Measurements from ENCODE around the gene NHLRC4. TPM values are rescaled to one million over a fixed set of nuclear protein-coding genes. Genes with fewer than 3 reads are reported as not detected.
"Not testable (repeated sequence)": the region's sequence is repeated elsewhere in the genome, so short reads cannot be mapped to it uniquely, and the experiment has no call there.

NHLRC4 gene
- polyA plus RNA-seq, 1 donor, result 4.7 TPM

DNA sequence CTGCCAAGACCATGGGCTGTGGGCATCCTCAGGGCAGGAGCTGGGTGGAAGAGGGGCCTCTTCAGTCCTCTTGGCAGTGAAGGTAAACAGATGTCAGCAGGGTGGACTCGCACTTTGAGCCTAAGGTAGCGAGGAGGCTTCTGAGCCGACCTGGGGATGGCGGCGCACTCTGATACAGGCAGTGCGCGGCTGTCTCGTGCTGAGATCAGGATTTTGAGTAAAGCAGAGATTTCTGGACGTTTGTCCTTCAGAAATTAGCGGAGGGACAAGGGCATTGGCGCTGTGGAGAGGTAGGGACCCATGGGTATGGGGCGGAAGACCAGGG is 29.9 kb downstream of the NHLRC4 start:
- DNase-seq, result no peak

- DNase-seq, result not testable (repeated sequence)
Measured at GRCh38 chr16:597655-598054, 30.9 kb downstream of the NHLRC4 start.

- no peak for DNase-seq
Measured at GRCh38 chr16:598823-599739, 32.3 kb downstream of the NHLRC4 start.

GRCh38 chr16:600781-601180 is 34.0 kb downstream of the NHLRC4 start:
- DNase-seq, result no peak

DNA sequence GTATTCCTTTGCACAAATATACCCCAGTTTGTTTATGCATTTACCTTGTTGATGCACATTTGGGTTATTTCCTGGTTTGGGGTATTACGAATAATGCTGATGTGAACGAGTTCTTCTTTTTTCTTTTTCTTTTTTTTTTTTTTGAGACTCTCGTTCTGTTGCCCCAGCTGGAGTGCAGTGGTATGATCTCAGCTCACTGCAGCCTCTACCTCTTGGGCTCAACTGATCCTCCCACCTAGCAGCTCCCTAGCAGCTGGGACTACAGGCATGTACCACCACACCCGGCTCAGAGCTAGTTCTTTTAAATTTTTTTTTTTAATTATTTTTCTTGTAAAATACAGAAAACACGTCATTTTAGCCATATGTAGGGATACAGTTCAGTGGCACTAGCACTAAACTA is 37.1 kb downstream of the NHLRC4 start:
- DNase-seq, result no peak

- no peak for DNase-seq
Measured at GRCh38 chr16:606656-607307, 40.0 kb downstream of the NHLRC4 start.

DNA sequence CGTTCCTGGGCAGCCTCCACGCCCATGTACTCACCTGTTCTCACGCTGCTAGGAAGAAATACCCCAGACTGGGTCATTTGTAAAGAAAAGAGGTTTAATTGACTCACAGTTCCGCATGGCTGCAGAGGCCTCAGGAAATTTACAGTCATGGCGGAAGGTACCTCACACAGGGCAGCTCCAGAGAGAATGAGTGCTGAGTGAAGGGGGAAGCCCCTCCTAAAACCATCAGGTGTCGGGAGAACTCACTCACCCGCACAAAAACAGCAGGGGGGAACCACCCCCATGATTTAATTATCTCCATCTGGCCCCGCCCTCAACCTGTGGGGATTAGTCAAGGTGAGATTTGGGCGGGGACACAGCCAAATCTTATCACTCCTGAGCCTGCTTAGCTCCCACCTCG is 41.2 kb downstream of the NHLRC4 start:
- DNase-seq, result no peak

GRCh38 chr16:609316-609715 is 42.5 kb downstream of the NHLRC4 start:
- DNase-seq, result no peak

GRCh38 chr16:609984-610383 is 43.2 kb downstream of the NHLRC4 start:
- no peak for DNase-seq

GRCh38 chr16:610513-611381 is 43.9 kb downstream of the NHLRC4 start:
- DNase-seq, result no peak

DNA sequence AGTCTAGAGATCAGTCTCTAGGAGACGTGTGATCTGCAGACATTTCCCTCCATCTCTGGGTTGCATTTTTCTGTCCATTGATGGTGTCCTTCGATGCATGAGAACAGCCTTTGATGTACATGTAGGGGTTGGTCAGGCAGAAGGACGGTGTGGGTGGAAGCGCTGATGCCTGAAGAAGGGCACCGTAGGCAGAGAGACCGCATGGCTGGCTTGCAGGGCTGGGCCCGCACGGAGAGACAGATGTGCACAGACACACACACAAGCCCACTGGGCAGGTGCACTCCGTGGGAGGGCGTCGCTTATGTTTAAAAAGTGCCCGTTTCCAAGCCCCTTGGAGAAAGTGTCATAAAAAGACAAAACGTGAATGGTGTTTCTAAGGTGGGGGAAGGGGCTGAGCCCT is 48.3 kb downstream of the NHLRC4 start:
- DNase-seq, result no peak

- DNase-seq, result no peak
Measured at GRCh38 chr16:616733-617586, 50.2 kb downstream of the NHLRC4 start.

GRCh38 chr16:617855-618254 is 51.0 kb downstream of the NHLRC4 start:
- DNase-seq, result no peak

Other genes with a start within 250 kb of the NHLRC4 start
- 14.7 TPM for gene AXIN1, start 214.3 kb upstream of the NHLRC4 start, polyA plus RNA-seq (ENCODE audit: insufficient read length)
- gene MRPL28, start 196.5 kb upstream of the NHLRC4 start, polyA plus RNA-seq (ENCODE audit: insufficient read length), result 52.8 TPM
- 56.1 TPM for gene PGAP6, start 185.0 kb upstream of the NHLRC4 start, polyA plus RNA-seq (ENCODE audit: insufficient read length)
- gene NME4, start 169.8 kb upstream of the NHLRC4 start, polyA plus RNA-seq (ENCODE audit: insufficient read length), result 106 TPM
- gene DECR2, start 165.1 kb upstream of the NHLRC4 start, polyA plus RNA-seq (ENCODE audit: insufficient read length), result 20.1 TPM
- gene RAB11FIP3, start 141.4 kb upstream of the NHLRC4 start, polyA plus RNA-seq (ENCODE audit: insufficient read length), result 127 TPM
- gene CAPN15, start 39.3 kb upstream of the NHLRC4 start, polyA plus RNA-seq (ENCODE audit: insufficient read length), result 23.8 TPM
- gene PRR35, start 6.6 kb upstream of the NHLRC4 start, polyA plus RNA-seq (ENCODE audit: insufficient read length), result 6.6 TPM
- gene PIGQ, start 3.0 kb downstream of the NHLRC4 start, polyA plus RNA-seq (ENCODE audit: insufficient read length), result 60.9 TPM
- 17.3 TPM for gene RAB40C, start 23.1 kb downstream of the NHLRC4 start, polyA plus RNA-seq (ENCODE audit: insufficient read length)
- 1.5 TPM for gene WFIKKN1, start 64.0 kb downstream of the NHLRC4 start, polyA plus RNA-seq (ENCODE audit: insufficient read length)
- gene METTL26, start 69.3 kb downstream of the NHLRC4 start, polyA plus RNA-seq (ENCODE audit: insufficient read length), result 38.0 TPM
- gene MCRIP2, start 74.8 kb downstream of the NHLRC4 start, polyA plus RNA-seq (ENCODE audit: insufficient read length), result 15.5 TPM
- gene WDR90, start 82.4 kb downstream of the NHLRC4 start, polyA plus RNA-seq (ENCODE audit: insufficient read length), result 42.2 TPM
- gene RHOT2, start 101.1 kb downstream of the NHLRC4 start, polyA plus RNA-seq (ENCODE audit: insufficient read length), result 70.8 TPM
- 1.7 TPM for gene RHBDL1, start 108.7 kb downstream of the NHLRC4 start, polyA plus RNA-seq (ENCODE audit: insufficient read length)
- gene STUB1, start 113.4 kb downstream of the NHLRC4 start, polyA plus RNA-seq (ENCODE audit: insufficient read length), result 107 TPM
- gene JMJD8, start 117.3 kb downstream of the NHLRC4 start, polyA plus RNA-seq (ENCODE audit: insufficient read length), result 51.4 TPM
- gene WDR24, start 123.4 kb downstream of the NHLRC4 start, polyA plus RNA-seq (ENCODE audit: insufficient read length), result 10.2 TPM
- gene FBXL16, start 138.8 kb downstream of the NHLRC4 start, polyA plus RNA-seq (ENCODE audit: insufficient read length), result 0.75 TPM
- gene METRN, start 148.1 kb downstream of the NHLRC4 start, polyA plus RNA-seq (ENCODE audit: insufficient read length), result 6.3 TPM
- gene ANTKMT, start 154.1 kb downstream of the NHLRC4 start, polyA plus RNA-seq (ENCODE audit: insufficient read length), result 9.0 TPM
- 2.0 TPM for gene CCDC78, start 159.4 kb downstream of the NHLRC4 start, polyA plus RNA-seq (ENCODE audit: insufficient read length)
- gene HAGHL, start 160.1 kb downstream of the NHLRC4 start, polyA plus RNA-seq (ENCODE audit: insufficient read length), result 3.3 TPM
- gene CIAO3, start 174.0 kb downstream of the NHLRC4 start, polyA plus RNA-seq (ENCODE audit: insufficient read length), result 26.7 TPM
- gene MSLN, start 193.7 kb downstream of the NHLRC4 start, polyA plus RNA-seq (ENCODE audit: insufficient read length), result 17.1 TPM
- gene RPUSD1, start 221.4 kb downstream of the NHLRC4 start, polyA plus RNA-seq (ENCODE audit: insufficient read length), result 10.7 TPM
- gene CHTF18, start 221.6 kb downstream of the NHLRC4 start, polyA plus RNA-seq (ENCODE audit: insufficient read length), result 22.9 TPM
- gene GNG13, start 233.7 kb downstream of the NHLRC4 start, polyA plus RNA-seq (ENCODE audit: insufficient read length), result 0.42 TPM

All from left kidney (tissue), 2 donors.